Femur (tissue), 1 donor: Measurements from ENCODE around the gene ITPR1.

Experiments used
- DNase-seq: peaks from one replicate; pipeline ENCODE4 v3.0.0-alpha.2; 2017

ITPR1 gene

GRCh38 chr3:4763604-4764247 is 270.6 kb downstream of the ITPR1 start:
- no peak for DNase-seq

- no peak for DNase-seq
These were observed 272.1 kb downstream of the ITPR1 start for GRCh38 chr3:4765212-4765611.

- no peak for DNase-seq
These were observed 273.1 kb downstream of the ITPR1 start for GRCh38 chr3:4766263-4766662.

- no peak for DNase-seq
These were observed 273.8 kb downstream of the ITPR1 start for GRCh38 chr3:4766716-4767499.

GRCh38 chr3:4768021-4768420 is 274.9 kb downstream of the ITPR1 start:
- no peak for DNase-seq

GRCh38 chr3:4768521-4768920 is 275.4 kb downstream of the ITPR1 start:
- DNase-seq: no peak

GRCh38 chr3:4770561-4770960 is 277.4 kb downstream of the ITPR1 start:
- DNase-seq: no peak

GRCh38 chr3:4771243-4771642 is 278.1 kb downstream of the ITPR1 start:
- DNase-seq: no peak

GRCh38 chr3:4772171-4772804 is 279.1 kb downstream of the ITPR1 start:
- peak; percentile 50 for DNase-seq

GRCh38 chr3:4772858-4773257 is 279.7 kb downstream of the ITPR1 start:
- no peak for DNase-seq

- no peak for DNase-seq
These were observed 280.4 kb downstream of the ITPR1 start for GRCh38 chr3:4773583-4773982.

- no peak for DNase-seq
These were observed 281.4 kb downstream of the ITPR1 start for GRCh38 chr3:4774531-4774930.

- no peak for DNase-seq
These were observed 283.3 kb downstream of the ITPR1 start for GRCh38 chr3:4776399-4776979.

GRCh38 chr3:4776980-4777581 is 283.9 kb downstream of the ITPR1 start:
- DNase-seq: no peak

GRCh38 chr3:4778119-4778518 is 285.0 kb downstream of the ITPR1 start:
- no peak for DNase-seq

GRCh38 chr3:4778740-4779139 is 285.6 kb downstream of the ITPR1 start:
- no peak for DNase-seq

- DNase-seq: no peak
These were observed 287.4 kb downstream of the ITPR1 start for GRCh38 chr3:4780545-4780957.

- no peak for DNase-seq
These were observed 288.9 kb downstream of the ITPR1 start for GRCh38 chr3:4782095-4782494.

- DNase-seq: no peak
These were observed 292.4 kb downstream of the ITPR1 start for GRCh38 chr3:4785551-4785950.

- DNase-seq: no peak
These were observed 293.3 kb downstream of the ITPR1 start for GRCh38 chr3:4786431-4786830.

GRCh38 chr3:4791358-4791757 is 298.2 kb downstream of the ITPR1 start:
- no peak for DNase-seq

GRCh38 chr3:4793311-4793710 is 300.2 kb downstream of the ITPR1 start:
- no peak for DNase-seq

GRCh38 chr3:4794331-4794730 is 301.2 kb downstream of the ITPR1 start:
- no peak for DNase-seq
